Measurements from ENCODE around the gene PPAN.

GRCh38 chr19:10139952-10140351 is 33.8 kb downstream of the PPAN start:
- no peak for TF ChIP-seq IKZF3 (tag by site-specific recombination; IDR thresholded peaks at IDR 0.05)
- no peak for TF ChIP-seq ZFP3 (tag by site-specific recombination; IDR thresholded peaks at IDR 0.05; ENCODE audit: low read depth)
- no peak for TF ChIP-seq ZNF211 (tag by site-specific recombination; IDR thresholded peaks at IDR 0.05; ENCODE audit: low read depth)
- no peak for TF ChIP-seq ZNF341 (tag by site-specific recombination; IDR thresholded peaks at IDR 0.05; ENCODE audit: low read depth)
- TF ChIP-seq ZNF24 (tag by site-specific recombination; IDR thresholded peaks at IDR 0.05) = no peak
